PC-3 (cell line): ENCODE data around the gene LYRM9.

Source experiments
- CTCF ChIP-seq: fragments of 300-600 bp; sonication (generic); conservative IDR thresholded peaks from 2 replicates; pipeline ENCODE4 v1.5.1; 2017; ENCODE audit warnings: antibody characterized with exemption, low read depth, mild to moderate bottlenecking, low read length
- EZH2phosphoT487 ChIP-seq: fragments of 300-600 bp; sonication (generic); IDR thresholded peaks from 2 replicates; pipeline ENCODE4 v1.6.1; 2018; ENCODE audit warnings: mild to moderate bottlenecking, antibody characterized with exemption, low read length, borderline replicate concordance

- TF ChIP-seq CTCF (no peak), EZH2phosphoT487 (no peak)
Observed at GRCh38 chr17:27832831-27833230, 60.3 kb downstream of the LYRM9 start.
